ENCODE measurements around the gene CFAP53.

Gene CFAP53

DNA sequence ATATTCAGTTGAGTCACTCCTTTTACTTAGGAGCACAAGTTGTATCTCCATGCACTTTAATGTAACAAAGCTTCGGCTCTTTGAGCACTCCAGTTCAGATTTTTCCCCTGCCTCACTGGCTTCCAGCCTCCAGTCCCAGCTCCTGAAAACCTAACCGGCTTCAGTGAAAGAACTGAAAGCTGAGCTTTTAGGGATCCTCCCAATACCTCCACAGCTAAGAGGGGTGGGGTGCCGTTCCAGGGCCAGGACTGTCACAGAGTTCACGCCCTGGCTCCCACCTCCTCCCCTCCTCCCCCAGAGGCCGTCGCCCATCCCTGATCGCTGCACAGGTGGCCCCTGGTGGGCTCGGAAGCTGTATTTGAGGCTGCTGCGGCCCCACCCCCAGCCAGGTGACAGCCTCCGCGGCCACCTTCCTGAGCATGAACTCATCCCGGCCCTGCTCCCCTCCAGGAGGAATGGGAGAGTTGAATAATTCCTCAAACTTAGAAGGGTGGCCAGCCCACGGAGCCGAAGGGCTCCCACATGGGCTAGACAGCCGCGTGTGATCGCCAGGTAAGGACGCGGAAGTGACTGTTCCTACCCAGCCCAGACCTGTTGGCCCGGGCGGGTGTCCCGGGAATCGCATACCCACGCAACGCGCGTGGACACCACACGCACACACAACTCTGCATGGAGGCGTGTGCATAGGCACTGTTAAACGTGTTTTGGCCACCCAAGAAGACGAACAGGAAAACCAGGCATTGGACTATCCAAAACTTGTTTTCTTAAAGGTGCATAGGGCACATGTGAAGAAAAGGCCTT is 73.1 kb downstream of the CFAP53 start:
- Histone ChIP-seq H3K36me3 (ENCODE audit: control insufficient read depth, insufficient read depth, low read length) (no peaks in the 10 kb centered on the region), H3K9ac (ENCODE audit: low read length) (no peak overlapping the region), H3K27ac (ENCODE audit: low read depth, low read length) (no peak overlapping the region), H3K4me3 (ENCODE audit: low read depth, low read length) (peak overlapping the region; percentile 70), H3K4me1 (ENCODE audit: control insufficient read depth, insufficient read depth, low read length) (peaks cover 7% of the 10 kb centered on the region), H3K27me3 (ENCODE audit: control insufficient read depth, insufficient read depth, low read length) (peaks cover 91% of the 10 kb centered on the region), H3K9me3 (ENCODE audit: control insufficient read depth, insufficient read depth, low read depth, low read length) (no peaks in the 10 kb centered on the region)

DNA sequence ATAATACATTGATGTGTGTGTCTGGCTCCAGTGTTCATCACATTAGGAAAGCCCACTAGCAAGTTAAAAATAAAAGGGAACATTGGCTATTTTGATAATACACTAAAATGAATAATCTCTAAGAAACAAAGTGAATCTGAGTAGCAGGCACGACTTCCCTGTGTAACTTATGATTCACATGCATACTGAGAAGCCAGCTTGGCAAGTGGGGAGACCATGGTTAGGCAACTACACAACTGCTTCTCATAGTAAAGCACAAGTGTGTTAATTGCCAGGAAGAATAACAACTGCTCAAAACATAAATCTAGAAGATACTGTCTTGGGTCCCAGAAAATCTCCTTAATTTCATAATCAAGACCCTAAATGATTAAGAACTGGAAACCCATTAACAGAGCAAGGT is 75.4 kb downstream of the CFAP53 start:
- peaks cover 7% of the 10 kb centered on the region for H3K4me1 ChIP-seq (ENCODE audit: control insufficient read depth, insufficient read depth, low read length)
- H3K9ac ChIP-seq (ENCODE audit: low read length), result no peak overlapping the region
- peaks cover 76% of the 10 kb centered on the region for H3K27me3 ChIP-seq (ENCODE audit: control insufficient read depth, insufficient read depth, low read length)
- no peaks in the 10 kb centered on the region for H3K36me3 ChIP-seq (ENCODE audit: control insufficient read depth, insufficient read depth, low read length)
- no peak overlapping the region for H3K27ac ChIP-seq (ENCODE audit: low read depth, low read length)
- no peaks in the 10 kb centered on the region for H3K9me3 ChIP-seq (ENCODE audit: control insufficient read depth, insufficient read depth, low read depth, low read length)
- no peak overlapping the region for H3K4me3 ChIP-seq (ENCODE audit: low read depth, low read length)

- no peak overlapping the region for H3K27ac ChIP-seq (ENCODE audit: low read depth, low read length)
- H3K9ac ChIP-seq (ENCODE audit: low read length), result no peak overlapping the region
- H3K27me3 ChIP-seq (ENCODE audit: control insufficient read depth, insufficient read depth, low read length), result peaks cover 69% of the 10 kb centered on the region
- no peaks in the 10 kb centered on the region for H3K36me3 ChIP-seq (ENCODE audit: control insufficient read depth, insufficient read depth, low read length)
- no peaks in the 10 kb centered on the region for H3K9me3 ChIP-seq (ENCODE audit: control insufficient read depth, insufficient read depth, low read depth, low read length)
- no peak overlapping the region for H3K4me3 ChIP-seq (ENCODE audit: low read depth, low read length)
- peaks cover 7% of the 10 kb centered on the region for H3K4me1 ChIP-seq (ENCODE audit: control insufficient read depth, insufficient read depth, low read length)
Observed at GRCh38 chr18:50190236-50190635, 76.1 kb downstream of the CFAP53 start.

- H3K36me3 ChIP-seq (ENCODE audit: control insufficient read depth, insufficient read depth, low read length), result no peaks in the 10 kb centered on the region
- no peak overlapping the region for H3K4me3 ChIP-seq (ENCODE audit: low read depth, low read length)
- H3K9ac ChIP-seq (ENCODE audit: low read length), result no peak overlapping the region
- no peak overlapping the region for H3K27ac ChIP-seq (ENCODE audit: low read depth, low read length)
- peaks cover 7% of the 10 kb centered on the region for H3K4me1 ChIP-seq (ENCODE audit: control insufficient read depth, insufficient read depth, low read length)
- no peaks in the 10 kb centered on the region for H3K9me3 ChIP-seq (ENCODE audit: control insufficient read depth, insufficient read depth, low read depth, low read length)
- peaks cover 59% of the 10 kb centered on the region for H3K27me3 ChIP-seq (ENCODE audit: control insufficient read depth, insufficient read depth, low read length)
Observed at GRCh38 chr18:50189160-50189559, 77.1 kb downstream of the CFAP53 start.

DNA sequence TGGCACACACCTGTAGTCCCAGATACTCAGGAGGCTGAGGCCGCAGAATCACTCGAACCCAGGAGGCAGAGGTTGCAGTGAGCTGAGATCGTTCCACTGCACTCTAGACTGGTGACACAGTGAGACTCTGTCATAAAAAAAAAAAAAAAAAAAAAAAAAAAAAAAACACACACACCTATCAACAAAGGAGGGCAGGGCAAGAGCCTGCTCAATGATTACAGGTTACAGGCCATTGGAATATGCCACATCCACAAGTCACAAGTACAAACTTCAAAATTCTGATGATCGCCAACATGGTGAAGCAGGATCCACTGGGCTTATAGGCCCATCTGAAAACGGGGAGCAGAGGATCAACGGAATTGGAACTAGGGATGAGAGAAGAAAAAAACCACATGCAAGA is 77.6 kb downstream of the CFAP53 start:
- no peaks in the 10 kb centered on the region for H3K9me3 ChIP-seq (ENCODE audit: control insufficient read depth, insufficient read depth, low read depth, low read length)
- peaks cover 54% of the 10 kb centered on the region for H3K27me3 ChIP-seq (ENCODE audit: control insufficient read depth, insufficient read depth, low read length)
- H3K4me1 ChIP-seq (ENCODE audit: control insufficient read depth, insufficient read depth, low read length), result peaks cover 7% of the 10 kb centered on the region

GRCh38 chr18:50187659-50188058 is 78.6 kb downstream of the CFAP53 start:
- H3K27me3 ChIP-seq (ENCODE audit: control insufficient read depth, insufficient read depth, low read length), result peaks cover 44% of the 10 kb centered on the region
- no peaks in the 10 kb centered on the region for H3K36me3 ChIP-seq (ENCODE audit: control insufficient read depth, insufficient read depth, low read length)
- H3K4me1 ChIP-seq (ENCODE audit: control insufficient read depth, insufficient read depth, low read length), result no peaks in the 10 kb centered on the region; the same call in 1 of the 2 replicates
- H3K4me3 ChIP-seq (ENCODE audit: low read depth, low read length), result no peak overlapping the region
- H3K9ac ChIP-seq (ENCODE audit: low read length), result no peak overlapping the region
- no peak overlapping the region for H3K27ac ChIP-seq (ENCODE audit: low read depth, low read length)
- no peaks in the 10 kb centered on the region for H3K9me3 ChIP-seq (ENCODE audit: control insufficient read depth, insufficient read depth, low read depth, low read length)

More for the DNA sequence above, 77.6 kb downstream of the CFAP53 start:
- Histone ChIP-seq H3K27ac (ENCODE audit: low read depth, low read length) (no peak overlapping the region), H3K36me3 (ENCODE audit: control insufficient read depth, insufficient read depth, low read length) (no peaks in the 10 kb centered on the region), H3K9ac (ENCODE audit: low read length) (no peak overlapping the region), H3K4me3 (ENCODE audit: low read depth, low read length) (no peak overlapping the region)

- Histone ChIP-seq H3K27me3 (ENCODE audit: control insufficient read depth, insufficient read depth, low read length) (peaks cover 32% of the 10 kb centered on the region), H3K27ac (ENCODE audit: low read depth, low read length) (no peak overlapping the region), H3K36me3 (ENCODE audit: control insufficient read depth, insufficient read depth, low read length) (no peaks in the 10 kb centered on the region), H3K4me3 (ENCODE audit: low read depth, low read length) (no peak overlapping the region), H3K9ac (ENCODE audit: low read length) (no peak overlapping the region), H3K9me3 (ENCODE audit: control insufficient read depth, insufficient read depth, low read depth, low read length) (no peaks in the 10 kb centered on the region), H3K4me1 (ENCODE audit: control insufficient read depth, insufficient read depth, low read length) (no peaks in the 10 kb centered on the region; the same call in 1 of the 2 replicates)
Observed at GRCh38 chr18:50186385-50186784, 79.9 kb downstream of the CFAP53 start.

- H3K4me1 ChIP-seq (ENCODE audit: control insufficient read depth, insufficient read depth, low read length), result no peaks in the 10 kb centered on the region; the same call in 1 of the 2 replicates
- no peaks in the 10 kb centered on the region for H3K9me3 ChIP-seq (ENCODE audit: control insufficient read depth, insufficient read depth, low read depth, low read length)
- H3K27ac ChIP-seq (ENCODE audit: low read depth, low read length), result no peak overlapping the region
- H3K4me3 ChIP-seq (ENCODE audit: low read depth, low read length), result no peak overlapping the region
- H3K9ac ChIP-seq (ENCODE audit: low read length), result no peak overlapping the region
- H3K36me3 ChIP-seq (ENCODE audit: control insufficient read depth, insufficient read depth, low read length), result no peaks in the 10 kb centered on the region
- H3K27me3 ChIP-seq (ENCODE audit: control insufficient read depth, insufficient read depth, low read length), result peaks cover 3% of the 10 kb centered on the region; the same call in 1 of the 2 replicates
Observed at GRCh38 chr18:50183556-50183955, 82.7 kb downstream of the CFAP53 start.

- Histone ChIP-seq H3K36me3 (ENCODE audit: control insufficient read depth, insufficient read depth, low read length) (no peaks in the 10 kb centered on the region), H3K9ac (ENCODE audit: low read length) (no peak overlapping the region), H3K4me1 (ENCODE audit: control insufficient read depth, insufficient read depth, low read length) (peaks cover 3% of the 10 kb centered on the region), H3K27me3 (ENCODE audit: control insufficient read depth, insufficient read depth, low read length) (peaks cover 3% of the 10 kb centered on the region; the same call in 1 of the 2 replicates), H3K4me3 (ENCODE audit: low read depth, low read length) (no peak overlapping the region), H3K9me3 (ENCODE audit: control insufficient read depth, insufficient read depth, low read depth, low read length) (no peaks in the 10 kb centered on the region), H3K27ac (ENCODE audit: low read depth, low read length) (no peak overlapping the region)
Observed at GRCh38 chr18:50182511-50182910, 83.8 kb downstream of the CFAP53 start.

DNA sequence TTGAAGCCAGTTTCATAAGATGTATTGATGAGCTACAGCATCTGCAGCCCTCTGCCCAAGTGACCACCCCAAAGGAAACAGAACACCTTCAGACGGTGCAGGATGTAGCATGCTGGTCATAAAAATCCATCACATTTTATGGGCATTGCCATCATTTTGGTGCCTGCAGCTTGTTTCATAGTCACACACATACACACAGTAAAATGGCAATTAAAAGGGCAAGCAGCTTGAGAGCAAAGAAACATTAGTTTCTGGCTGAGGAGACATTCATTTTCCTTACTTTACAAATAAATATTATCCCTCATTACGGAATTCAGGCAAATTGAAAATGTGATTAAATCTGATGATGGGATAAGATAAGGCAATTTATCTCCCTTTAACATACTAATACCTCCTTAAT is 84.7 kb downstream of the CFAP53 start:
- Histone ChIP-seq H3K9ac (ENCODE audit: low read length) (no peak overlapping the region), H3K4me1 (ENCODE audit: control insufficient read depth, insufficient read depth, low read length) (peaks cover 4% of the 10 kb centered on the region), H3K36me3 (ENCODE audit: control insufficient read depth, insufficient read depth, low read length) (no peaks in the 10 kb centered on the region), H3K27me3 (ENCODE audit: control insufficient read depth, insufficient read depth, low read length) (peaks cover 2% of the 10 kb centered on the region; the same call in 1 of the 2 replicates), H3K27ac (ENCODE audit: low read depth, low read length) (no peak overlapping the region), H3K9me3 (ENCODE audit: control insufficient read depth, insufficient read depth, low read depth, low read length) (no peaks in the 10 kb centered on the region), H3K4me3 (ENCODE audit: low read depth, low read length) (no peak overlapping the region)

GRCh38 chr18:50179465-50179864 is 86.8 kb downstream of the CFAP53 start:
- no peak overlapping the region for H3K4me3 ChIP-seq (ENCODE audit: low read depth, low read length)
- H3K9ac ChIP-seq (ENCODE audit: low read length), result no peak overlapping the region
- peaks cover 4% of the 10 kb centered on the region for H3K4me1 ChIP-seq (ENCODE audit: control insufficient read depth, insufficient read depth, low read length)
- H3K36me3 ChIP-seq (ENCODE audit: control insufficient read depth, insufficient read depth, low read length), result no peaks in the 10 kb centered on the region
- no peaks in the 10 kb centered on the region for H3K9me3 ChIP-seq (ENCODE audit: control insufficient read depth, insufficient read depth, low read depth, low read length)
- no peak overlapping the region for H3K27ac ChIP-seq (ENCODE audit: low read depth, low read length)
- H3K27me3 ChIP-seq (ENCODE audit: control insufficient read depth, insufficient read depth, low read length), result no peaks in the 10 kb centered on the region
